Measurements from ENCODE around the gene CAMKK1. TPM values are rescaled to one million over a fixed set of nuclear protein-coding genes. Genes with fewer than 3 reads are reported as not detected.

The CAMKK1 gene
- total and polyA plus RNA-seq, 9 of the 15 experiments (the other 6 are each of a cell fraction or from before 2014, with no cell fraction given), result 0.34 to 7.5 (median 4.9) TPM

GRCh38 chr17:3922765-3923164 is 29.9 kb upstream of the CAMKK1 start:
- WGBS (ENCODE audit: insufficient coverage, low coverage, missing lambda C conversion rate), result 45% methylated on average over 6 of the region's 7 CpGs
- FAIRE-seq (no peak), DNase-seq (ENCODE audit: extremely low read depth in 1 of 4, low spot score in 3 of 4) (no peak), ATAC-seq (peak; percentile 10)
- H3K4me3 ChIP-seq, result no peak overlapping the region
- 0 out of 2 replicates have a peak, but pooled peaks have one; percentile 55 for TF ChIP-seq THRB (CRISPR knock-in tag; conservative IDR thresholded peaks at IDR 0.05)
- TF ChIP-seq ZNF778 (CRISPR knock-in tag; IDR thresholded peaks at IDR 0.05), result no peak
- no peak for TF ChIP-seq ZNF184 (CRISPR knock-in tag; IDR thresholded peaks at IDR 0.05)
- TF ChIP-seq SP2 (IDR thresholded peaks at IDR 0.05; ENCODE audit: extremely low read depth, low read depth, low read length, poor library complexity, severe bottlenecking), result no peak
- 0 out of 2 replicates have a peak, but pooled peaks have one; percentile 13 for TF ChIP-seq MYNN (IDR thresholded peaks at IDR 0.05)
- TF ChIP-seq MYNN (CRISPR knock-in tag; IDR thresholded peaks at IDR 0.05), result no peak
- TF ChIP-seq POLR2G (IDR thresholded peaks at IDR 0.05; ENCODE audit: low read depth, low read length), result peak; percentile 55; the same call in 1 of the 2 replicates
- TF ChIP-seq ZNF384 (IDR thresholded peaks at IDR 0.05; ENCODE audit: low read depth, low read length), result no peak
- TF ChIP-seq ZBTB7A (IDR thresholded peaks at IDR 0.05; ENCODE audit: borderline replicate concordance, control insufficient read depth, low read depth, low read length), result no peak
- TF ChIP-seq POLR2AphosphoS2 (IDR thresholded peaks at IDR 0.05; ENCODE audit: low read length), result peak; percentile 61; the same call in 1 of the 2 replicates
- no peaks in the 10 kb centered on the region for H3K27me3 ChIP-seq (ENCODE audit: control insufficient read depth in 2 of 2, insufficient read depth in 2 of 2, low read length in 2 of 2)
- H3K9me1 ChIP-seq (ENCODE audit: control insufficient read depth, insufficient read depth, low read length), result no peaks in the 10 kb centered on the region
- H3K9me3 ChIP-seq (replicated peaks; ENCODE audit: control insufficient read depth, insufficient read depth, low read depth, low read length), result no peaks in the 10 kb centered on the region
- peak overlapping the region in 1 of 2 experiments; percentile 26; a peak in 1 of 4 replicates for H3K9ac ChIP-seq (ENCODE audit: insufficient read depth in 1 of 2, low read depth in 2 of 2, low read length in 2 of 2)
- no peak overlapping the region for H2AFZ ChIP-seq (ENCODE audit: low read depth, low read length)
- CTCF ChIA-PET (ENCODE audit: low intra/inter-chr PET ratio), result no interaction called here
- no peaks in the 10 kb centered on the region; the same call in 1 of the 2 replicates for H4K20me1 ChIP-seq (replicated peaks; ENCODE audit: control insufficient read depth, insufficient read depth, low read length)
- in situ Hi-C loops (cut with MboI), result no loop called here
- H3K79me2 ChIP-seq (ENCODE audit: control insufficient read depth, insufficient read depth, low read length), result no peaks in the 10 kb centered on the region
- POLR2A ChIA-PET, result no interaction called here
- H3K4me1 ChIP-seq (replicated peaks in 1 of 2; ENCODE audit: control insufficient read depth in 2 of 2, insufficient read depth in 2 of 2, low read length in 2 of 2), result peaks cover 8 to 26% of the 10 kb centered on the region in 2 experiments
- H3K27ac ChIP-seq (ENCODE audit: extremely low read depth, low read depth, low read length), result no peak overlapping the region
- intact Hi-C loops (cut with micrococcal nuclease), result no loop called here
- H3K36me3 ChIP-seq (ENCODE audit: control insufficient read depth, insufficient read depth, low read length), result peaks cover 10% of the 10 kb centered on the region; the same call in 1 of the 3 replicates
- H3K4me2 ChIP-seq (ENCODE audit: insufficient read depth, low read length), result no peak overlapping the region
- no TSS peak for BruUV-seq (replicated peaks)
